Esophagus squamous epithelium (tissue), 4 donors: ENCODE results near the gene PRPF38B.
A peak's percentile ranks its signal among the peaks of the same experiment; 100 is the strongest.

Experiments
- CTCF ChIP-seq, 6 experiments: fragments of 450-650 bp in 4 of 6; fragments of 200-600 bp in 2 of 6; sonication (generic) in 2 of 6; IDR thresholded peaks; one replicate each; pipeline ENCODE4 v1.5.1; 2016 to 2019; ENCODE audit warnings: antibody characterized with exemption in 6 of 6, mild to moderate bottlenecking in 4 of 6, moderate library complexity in 4 of 6
- POLR2A ChIP-seq, 4 donors: fragments of 450-650 bp; IDR thresholded peaks; one replicate each; pipeline ENCODE4 v1.6.1; 2017; ENCODE audit warnings: antibody characterized with exemption in 4 of 4, mild to moderate bottlenecking in 4 of 4, moderate library complexity in 3 of 4

- TF ChIP-seq CTCF (IDR thresholded peaks at IDR 0.05) (peak; percentile 90 to 98 (median 94)), POLR2A (IDR thresholded peaks at IDR 0.05) (peak in 3 of 4 donors; percentile 97 to 100 (median 99))
Measured at GRCh38 chr1:108746382-108747170, 54.5 kb downstream of the PRPF38B start, which contains the start of gene STXBP3.
